Measurements from ENCODE around the gene AKAP7. TPM values are rescaled to one million over a fixed set of nuclear protein-coding genes. Genes with fewer than 3 reads are reported as not detected.

AKAP7 gene
- total and polyA plus RNA-seq, 12 donors: 1.8 to 15.4 (median 8.7) TPM

- intact Hi-C loops (cut with DNase I): no loop called here
- no peak overlapping the region for H3K4me3 ChIP-seq
- H3K27me3 ChIP-seq: no peaks in the 10 kb centered on the region
- no peak for ATAC-seq
- H3K4me1 ChIP-seq: no peaks in the 10 kb centered on the region
- no peak overlapping the region for H3K27ac ChIP-seq
- no peak for DNase-seq
- no peaks in the 10 kb centered on the region for H3K36me3 ChIP-seq
- no peak for TF ChIP-seq CTCF (IDR thresholded peaks at IDR 0.05)
- H3K9me3 ChIP-seq: peaks cover 0 to 16% (median 9%) of the 10 kb centered on the region in 11 donors
- WGBS, 2 donors: 74 to 76% methylated on average over 6 of the region's 6 CpGs
Observed at GRCh38 chr6:131305037-131305850, 170.0 kb downstream of the AKAP7 start.

- Histone ChIP-seq H3K4me1 (no peaks in the 10 kb centered on the region), H3K4me3 (no peak overlapping the region), H3K9me3 (peaks cover 0 to 27% (median 11%) of the 10 kb centered on the region in 11 donors), H3K27ac (no peak overlapping the region), H3K27me3 (no peaks in the 10 kb centered on the region), H3K36me3 (no peaks in the 10 kb centered on the region)
- DNase-seq (no peak), ATAC-seq (no peak)
- WGBS, 2 donors: 93 to 96% methylated on average over 1 of the region's 1 CpG
- intact Hi-C loops (cut with DNase I): no loop called here
- TF ChIP-seq CTCF (IDR thresholded peaks at IDR 0.05): no peak
Observed at GRCh38 chr6:131309437-131309836, 174.2 kb downstream of the AKAP7 start.

- Histone ChIP-seq H3K36me3 (no peaks in the 10 kb centered on the region), H3K27ac (no peak overlapping the region), H3K9me3 (peaks cover 0 to 30% (median 8%) of the 10 kb centered on the region in 11 donors), H3K4me1 (no peaks in the 10 kb centered on the region), H3K4me3 (no peak overlapping the region), H3K27me3 (no peaks in the 10 kb centered on the region)
- intact Hi-C loops (cut with DNase I): no loop called here
- no peak for DNase-seq
- no peak for TF ChIP-seq CTCF (IDR thresholded peaks at IDR 0.05)
- WGBS, 2 donors: 97 to 100% methylated on average over 2 of the region's 2 CpGs
- no peak for ATAC-seq
Observed at GRCh38 chr6:131314838-131315237, 179.6 kb downstream of the AKAP7 start.

GRCh38 chr6:131316654-131317053 lies 181.4 kb downstream of the AKAP7 start:
- H3K4me1 ChIP-seq: no peaks in the 10 kb centered on the region
- H3K9me3 ChIP-seq: peaks cover 0 to 24% (median 5%) of the 10 kb centered on the region in 11 donors
- no peak for DNase-seq
- TF ChIP-seq CTCF (IDR thresholded peaks at IDR 0.05): no peak
- H3K4me3 ChIP-seq: no peak overlapping the region
- ATAC-seq: no peak
- intact Hi-C loops (cut with DNase I): no loop called here
- 90 to 100% methylated on average over 1 of the region's 1 CpG for WGBS, 2 donors
- H3K27ac ChIP-seq: no peak overlapping the region
- no peaks in the 10 kb centered on the region for H3K36me3 ChIP-seq
- no peaks in the 10 kb centered on the region for H3K27me3 ChIP-seq
